ENCODE results near the gene SEC24A.
"Not testable (repeated sequence)": the region's sequence is repeated elsewhere in the genome, so short reads cannot be mapped to it uniquely, and the experiment has no call there.

SEC24A gene

GRCh38 chr5:134648425-134649162 is at the start of gene SEC24A:
TSS of gene SEC24A (plus strand) at chr5:134648785. CDS start at chr5:134649077, 292 bp downstream.
- DNase-seq: peak; percentile 24 to 88 (median 72)

GRCh38 chr5:134599820-134600219 is 48.8 kb upstream of the SEC24A start:
- not testable (repeated sequence) for DNase-seq

GRCh38 chr5:134600600-134600999 is 48.0 kb upstream of the SEC24A start:
- DNase-seq: no peak

GRCh38 chr5:134603059-134603458 is 45.5 kb upstream of the SEC24A start:
- no peak for DNase-seq

- no peak for DNase-seq
Observed at GRCh38 chr5:134604908-134605307, 43.7 kb upstream of the SEC24A start.

GRCh38 chr5:134606726-134607125 is 41.9 kb upstream of the SEC24A start:
- no peak for DNase-seq

GRCh38 chr5:134608555-134608954 is 40.0 kb upstream of the SEC24A start:
- no peak for DNase-seq

- no peak for DNase-seq
Observed at GRCh38 chr5:134609232-134609851, 39.2 kb upstream of the SEC24A start.

- DNase-seq: no peak
Observed at GRCh38 chr5:134610725-134611124, 37.9 kb upstream of the SEC24A start.

- no peak for DNase-seq
Observed at GRCh38 chr5:134611515-134611914, 37.1 kb upstream of the SEC24A start.

GRCh38 chr5:134614450-134615085 is 34.0 kb upstream of the SEC24A start:
- DNase-seq: no peak

- DNase-seq: no peak
Observed at GRCh38 chr5:134620634-134621033, 28.0 kb upstream of the SEC24A start.

- no peak for DNase-seq
Observed at GRCh38 chr5:134625559-134625958, 23.0 kb upstream of the SEC24A start.

- no peak for DNase-seq
Observed at GRCh38 chr5:134626369-134627014, 22.1 kb upstream of the SEC24A start.

- DNase-seq: no peak
Observed at GRCh38 chr5:134634227-134634626, 14.4 kb upstream of the SEC24A start.

GRCh38 chr5:134635366-134635765 is 13.2 kb upstream of the SEC24A start:
- not testable (repeated sequence) for DNase-seq

GRCh38 chr5:134637116-134637721 is 11.4 kb upstream of the SEC24A start:
- DNase-seq: no peak

- no peak for DNase-seq
Observed at GRCh38 chr5:134638760-134639201, 9.8 kb upstream of the SEC24A start.

GRCh38 chr5:134642931-134643530 is 5.6 kb upstream of the SEC24A start:
- DNase-seq: no peak

- peak in 2 of 14 donors; percentile 2 to 19 for DNase-seq
Observed at GRCh38 chr5:134647750-134648424, 698 bp upstream of the SEC24A start.

- peak in 4 of 14 donors; percentile 1 to 59 (median 14) for DNase-seq
Observed at GRCh38 chr5:134649163-134649835, 714 bp downstream of the SEC24A start.
